ENCODE results near the gene GUCD1.

GUCD1 gene

GRCh38 chr22:24550028-24550901 is 4.7 kb downstream of the GUCD1 start:
- CTCF ChIA-PET, result interaction anchor here (1.1 kb wide), 1 partner anchor 29 kb away, joined by 3 read pairs; no protein-coding TSS in a partner anchor
- TF ChIP-seq CTCF (IDR thresholded peaks at IDR 0.05; ENCODE audit: control extremely low read depth, extremely low read depth, low read depth, missing control alignments), result no peak
- DNase-seq (ENCODE audit: extremely low spot score), result no peak
- POLR2A ChIA-PET, result interaction anchor here (0.5 kb wide), 1 partner anchor 10 kb away, joined by 3 read pairs; no protein-coding TSS in a partner anchor

GRCh38 chr22:24548812-24549211 is 6.1 kb downstream of the GUCD1 start:
- no peak for DNase-seq (ENCODE audit: extremely low spot score)
- POLR2A ChIA-PET, result interaction anchor here (0.7 kb wide), 1 partner anchor 47 kb away, joined by 4 read pairs; no protein-coding TSS in a partner anchor
- CTCF ChIA-PET, result interaction anchor here (1.1 to 2.0 kb wide), 2 partner anchors 23 to 27 kb away, joined by 3 to 6 read pairs; no protein-coding TSS in a partner anchor
- TF ChIP-seq CTCF (IDR thresholded peaks at IDR 0.05; ENCODE audit: control extremely low read depth, extremely low read depth, low read depth, missing control alignments), result no peak

GRCh38 chr22:24543679-24544243 is 11.2 kb downstream of the GUCD1 start:
- no peak for DNase-seq (ENCODE audit: extremely low spot score)
- ChIA-PET POLR2A (interaction anchor here (1.4 kb wide), 1 partner anchor 8 kb away, joined by 4 read pairs; no protein-coding TSS in a partner anchor), CTCF (interaction anchor here (0.9 to 1.8 kb wide), 5 partner anchors 10 to 72 kb away, joined by 3 to 5 read pairs (median 4); no protein-coding TSS in a partner anchor)
- TF ChIP-seq CTCF (IDR thresholded peaks at IDR 0.05; ENCODE audit: control extremely low read depth, extremely low read depth, low read depth, missing control alignments), result no peak

GRCh38 chr22:24543185-24543601 is 11.7 kb downstream of the GUCD1 start:
- no peak for TF ChIP-seq CTCF (IDR thresholded peaks at IDR 0.05; ENCODE audit: control extremely low read depth, extremely low read depth, low read depth, missing control alignments)
- no peak for DNase-seq (ENCODE audit: extremely low spot score)
- ChIA-PET POLR2A (no interaction called here), CTCF (no interaction called here)

GRCh38 chr22:24542641-24543040 is 12.3 kb downstream of the GUCD1 start:
- POLR2A ChIA-PET, result no interaction called here
- CTCF ChIA-PET, result interaction anchor here (0.8 kb wide), 1 partner anchor 17 kb away, joined by 3 read pairs; no protein-coding TSS in a partner anchor
- no peak for TF ChIP-seq CTCF (IDR thresholded peaks at IDR 0.05; ENCODE audit: control extremely low read depth, extremely low read depth, low read depth, missing control alignments)
- DNase-seq (ENCODE audit: extremely low spot score), result no peak

Data from GM10248 (cell line).